Measurements from ENCODE around the gene GPA33. TPM values are rescaled to one million over a fixed set of nuclear protein-coding genes. Genes with fewer than 3 reads are reported as not detected.

The GPA33 gene
- total RNA-seq: 0.10 TPM

GRCh38 chr1:167090314-167090942 lies at the start of gene GPA33:
TSS of gene GPA33 (minus strand) at chr1:167090377. CDS start at chr1:167090287, 90 bp downstream.
- DNase-seq: no peak

- DNase-seq: no peak
Observed at GRCh38 chr1:167138703-167139102, 48.5 kb upstream of the GPA33 start.

GRCh38 chr1:167137793-167138510 lies 47.8 kb upstream of the GPA33 start:
- DNase-seq: no peak

- no peak for DNase-seq
Observed at GRCh38 chr1:167137332-167137781, 47.2 kb upstream of the GPA33 start.

GRCh38 chr1:167136806-167137205 lies 46.6 kb upstream of the GPA33 start:
- DNase-seq: no peak

- no peak for DNase-seq
Observed at GRCh38 chr1:167136191-167136614, 46.0 kb upstream of the GPA33 start.

- DNase-seq: no peak
Observed at GRCh38 chr1:167135281-167135840, 45.2 kb upstream of the GPA33 start.

GRCh38 chr1:167132301-167133010 lies 42.3 kb upstream of the GPA33 start:
- DNase-seq: no peak

- no peak for DNase-seq
Observed at GRCh38 chr1:167130829-167131510, 40.8 kb upstream of the GPA33 start.

- DNase-seq: no peak
Observed at GRCh38 chr1:167128261-167129227, 38.4 kb upstream of the GPA33 start.

GRCh38 chr1:167127661-167128060 lies 37.5 kb upstream of the GPA33 start:
- DNase-seq: no peak

GRCh38 chr1:167127236-167127635 lies 37.1 kb upstream of the GPA33 start:
- no peak for DNase-seq

GRCh38 chr1:167126811-167127210 lies 36.6 kb upstream of the GPA33 start:
- no peak for DNase-seq

GRCh38 chr1:167126317-167126716 lies 36.1 kb upstream of the GPA33 start:
- DNase-seq: no peak

GRCh38 chr1:167122568-167122967 lies 32.4 kb upstream of the GPA33 start:
- no peak for DNase-seq

- DNase-seq: no peak
Observed at GRCh38 chr1:167122121-167122480, 31.9 kb upstream of the GPA33 start.

- DNase-seq: no peak
Observed at GRCh38 chr1:167121375-167122120, 31.4 kb upstream of the GPA33 start.

GRCh38 chr1:167120899-167121298 lies 30.7 kb upstream of the GPA33 start:
- no peak for DNase-seq

GRCh38 chr1:167119696-167120095 lies 29.5 kb upstream of the GPA33 start:
- no peak for DNase-seq

- no peak for DNase-seq
Observed at GRCh38 chr1:167118188-167118587, 28.0 kb upstream of the GPA33 start.

Measured in skin of body (tissue), 2 donors.